HG02759 (cell line): ENCODE data around the gene ACTN2.
A peak's percentile ranks its signal among the peaks of the same experiment; 100 is the strongest.

Experiments used
- ATAC-seq: cut with Tn5 transposase; IDR thresholded peaks from one replicate; pipeline ENCODE4 v1.9.1; 2021; ENCODE audit warnings: mild to moderate bottlenecking, moderate library complexity; ENCODE audit not compliant: unreplicated experiment

Gene ACTN2

GRCh38 chr1:236765831-236766230 is 79.5 kb downstream of the ACTN2 start:
- ATAC-seq: no peak

- ATAC-seq: no peak
Observed at GRCh38 chr1:236766506-236766905, 80.2 kb downstream of the ACTN2 start.

DNA sequence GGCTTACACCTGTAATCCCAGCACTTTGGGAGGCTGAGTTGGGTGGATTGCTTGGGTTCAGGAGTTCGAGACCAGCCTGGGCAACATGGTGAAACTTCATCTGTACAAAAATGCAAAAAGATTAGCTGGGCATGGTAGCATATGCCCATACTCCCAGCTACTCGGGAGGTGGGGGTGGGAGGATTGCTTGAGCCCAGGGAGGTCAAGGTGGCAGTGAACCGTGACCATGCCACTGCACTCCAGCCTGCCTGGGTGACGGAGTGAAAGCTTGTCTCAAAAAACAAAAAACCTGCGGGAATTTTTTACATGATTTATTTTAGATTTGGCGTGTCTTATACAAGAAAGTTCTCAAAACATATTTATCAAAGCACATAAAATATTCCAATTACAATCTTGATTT is 81.0 kb downstream of the ACTN2 start:
- no peak for ATAC-seq

- ATAC-seq: no peak
Observed at GRCh38 chr1:236768601-236769000, 82.3 kb downstream of the ACTN2 start.

DNA sequence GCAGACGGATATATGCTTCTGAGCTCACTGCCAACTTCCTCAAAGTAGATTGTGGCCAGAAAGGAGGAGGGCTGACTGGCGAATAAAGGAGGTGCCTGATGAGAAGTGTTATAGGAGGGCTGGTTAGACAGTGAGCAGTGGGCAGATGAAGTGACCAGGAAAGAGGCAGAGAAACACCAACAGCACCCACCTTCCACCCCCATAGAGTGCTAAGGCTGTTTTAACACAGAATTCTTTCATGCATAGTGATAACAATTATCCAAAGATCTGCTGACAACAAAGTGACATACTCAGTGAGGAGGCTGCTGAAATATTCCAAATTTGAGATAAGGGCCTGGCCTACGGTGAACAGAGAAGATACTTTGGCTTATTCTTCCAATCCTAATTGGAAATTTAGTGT is 87.6 kb downstream of the ACTN2 start:
- ATAC-seq: no peak

DNA sequence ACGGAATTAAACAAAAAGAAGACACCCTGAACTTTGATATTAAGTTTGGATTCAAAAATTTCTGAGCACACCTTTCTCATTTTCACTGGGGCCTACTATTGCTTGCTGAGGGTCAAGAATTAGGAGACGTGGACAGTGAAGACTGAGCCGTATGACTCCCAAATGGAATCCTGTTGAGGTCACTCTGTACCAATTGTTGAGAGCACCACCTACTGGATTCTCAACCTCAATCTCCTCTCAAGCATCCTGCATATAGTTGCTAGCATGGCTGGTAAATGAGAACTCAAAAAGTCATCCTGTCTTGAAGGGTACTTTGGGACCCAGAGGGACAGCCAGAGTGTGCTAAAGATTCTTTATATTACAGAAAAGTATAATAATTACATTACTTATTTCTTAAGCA is 88.6 kb downstream of the ACTN2 start:
- no peak for ATAC-seq

DNA sequence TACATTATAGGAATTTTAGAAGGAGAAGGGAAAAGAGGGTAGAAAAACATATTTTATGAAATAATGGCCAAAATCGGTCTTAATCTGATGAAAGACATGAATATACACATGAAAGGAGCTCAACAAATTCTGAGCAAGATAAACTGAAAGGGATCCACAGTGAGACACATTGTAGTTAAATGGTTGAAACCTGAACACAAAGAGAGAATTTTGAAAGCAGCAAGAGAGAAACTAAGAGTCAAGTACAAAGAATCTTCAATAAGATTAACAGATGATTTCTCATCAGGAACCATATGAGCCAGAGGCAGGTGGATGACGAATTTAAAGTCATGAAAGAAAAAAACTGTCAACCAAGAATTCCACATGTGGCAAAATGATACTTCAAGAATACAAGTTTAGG is 93.0 kb downstream of the ACTN2 start:
- ATAC-seq: no peak

- ATAC-seq: no peak
Observed at GRCh38 chr1:236785477-236785876, 99.2 kb downstream of the ACTN2 start.

- no peak for ATAC-seq
Observed at GRCh38 chr1:236786453-236786852, 100.2 kb downstream of the ACTN2 start.

GRCh38 chr1:236794585-236795034 is 108.3 kb downstream of the ACTN2 start:
- ATAC-seq: no peak

GRCh38 chr1:236795035-236795756 is 108.9 kb downstream of the ACTN2 start, which contains the start of gene MTR:
TSS of gene MTR (plus strand) at chr1:236795292. CDS start at chr1:236795704, 412 bp downstream.
- ATAC-seq: peak; percentile 98

GRCh38 chr1:236795757-236796667 is 109.7 kb downstream of the ACTN2 start:
- ATAC-seq: peak; percentile 36

GRCh38 chr1:236799001-236799400 is 112.7 kb downstream of the ACTN2 start:
- no peak for ATAC-seq

DNA sequence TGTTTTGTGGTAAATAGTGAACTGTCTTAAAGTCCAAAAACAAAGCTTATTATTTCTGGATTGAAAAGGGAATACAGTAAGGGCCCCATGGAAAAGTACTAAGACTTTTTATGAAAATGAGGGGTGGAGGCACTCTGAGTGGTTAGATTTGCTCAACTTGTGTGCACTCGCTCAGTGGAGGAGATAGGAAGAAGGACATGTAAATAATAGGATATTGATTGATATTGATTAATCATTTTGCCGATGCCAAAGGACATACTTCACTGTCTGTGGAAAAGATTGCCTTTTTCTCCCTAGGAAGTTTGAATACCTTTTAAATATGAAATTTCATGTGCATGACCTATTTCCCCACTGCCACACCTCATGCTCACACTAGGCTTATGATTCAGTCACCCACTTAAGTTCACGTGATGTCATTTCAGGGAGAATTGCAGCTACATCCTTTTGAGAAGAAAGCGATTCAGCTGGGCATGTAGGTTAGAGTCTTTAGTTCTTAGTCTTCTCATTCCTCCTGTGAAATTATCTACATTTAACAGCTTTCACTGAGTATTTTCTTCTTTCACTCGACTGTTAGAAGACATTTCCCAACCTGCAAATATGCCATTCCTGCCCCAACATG is 113.8 kb downstream of the ACTN2 start:
- ATAC-seq: no peak

DNA sequence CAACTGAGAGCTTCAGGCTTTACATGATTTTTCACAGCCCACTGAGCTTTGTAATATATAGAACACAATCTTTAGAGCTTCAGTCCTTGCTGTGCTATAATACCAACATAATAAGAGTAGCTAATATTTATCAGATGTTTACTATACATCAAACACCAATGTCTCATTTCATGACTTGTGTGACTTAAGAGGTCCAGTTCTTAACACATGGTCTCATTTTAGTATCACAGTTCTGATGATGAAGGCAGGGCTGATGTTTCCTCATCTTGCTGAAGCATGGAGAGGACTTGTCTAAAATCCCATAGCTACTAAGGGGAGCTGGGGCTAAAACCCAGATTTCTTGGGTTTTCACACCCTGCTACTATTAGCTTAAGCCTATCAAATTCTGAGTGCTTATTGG is 114.3 kb downstream of the ACTN2 start:
- ATAC-seq: no peak

GRCh38 chr1:236802264-236802663 is 116.0 kb downstream of the ACTN2 start:
- no peak for ATAC-seq

DNA sequence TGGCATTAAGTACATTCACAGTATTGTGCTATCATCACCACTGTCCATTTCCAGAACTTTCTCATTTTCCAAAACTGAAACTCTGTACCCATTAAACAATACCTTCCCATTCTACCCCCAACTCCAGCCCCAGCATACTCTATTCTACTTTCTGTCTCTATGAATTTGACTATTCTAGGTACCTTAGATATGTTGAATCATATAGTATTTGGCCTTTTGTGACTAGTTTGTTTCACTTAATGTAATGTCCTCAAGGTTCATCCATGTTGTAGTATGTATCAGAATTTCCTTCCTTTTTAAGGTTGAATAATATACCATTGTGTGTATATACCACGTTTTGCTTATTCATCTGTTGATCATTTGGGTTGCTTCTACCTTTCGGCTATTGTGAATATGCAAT is 120.3 kb downstream of the ACTN2 start:
- no peak for ATAC-seq

GRCh38 chr1:236808005-236808404 is 121.7 kb downstream of the ACTN2 start:
- no peak for ATAC-seq

- ATAC-seq: no peak
Observed at GRCh38 chr1:236808564-236809130, 122.3 kb downstream of the ACTN2 start.

DNA sequence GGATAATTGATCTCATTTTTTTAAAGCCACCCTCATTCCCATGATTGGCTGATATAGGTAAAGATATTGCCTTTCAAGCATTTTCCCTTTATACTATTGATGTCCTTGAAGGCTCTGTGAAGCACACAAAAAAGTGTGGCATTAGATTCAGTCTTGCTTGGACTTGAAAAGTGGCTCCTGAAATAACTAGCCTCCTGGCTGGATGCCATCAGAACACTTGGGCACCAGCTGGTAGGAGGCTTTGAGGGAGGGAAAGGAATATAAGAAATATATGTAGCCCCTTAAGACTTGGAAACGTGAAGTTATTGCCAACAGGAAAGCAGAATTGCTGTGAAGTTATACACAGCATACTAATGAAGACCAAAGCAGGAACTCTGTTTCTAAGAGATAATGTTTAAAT is 122.8 kb downstream of the ACTN2 start:
- no peak for ATAC-seq

DNA sequence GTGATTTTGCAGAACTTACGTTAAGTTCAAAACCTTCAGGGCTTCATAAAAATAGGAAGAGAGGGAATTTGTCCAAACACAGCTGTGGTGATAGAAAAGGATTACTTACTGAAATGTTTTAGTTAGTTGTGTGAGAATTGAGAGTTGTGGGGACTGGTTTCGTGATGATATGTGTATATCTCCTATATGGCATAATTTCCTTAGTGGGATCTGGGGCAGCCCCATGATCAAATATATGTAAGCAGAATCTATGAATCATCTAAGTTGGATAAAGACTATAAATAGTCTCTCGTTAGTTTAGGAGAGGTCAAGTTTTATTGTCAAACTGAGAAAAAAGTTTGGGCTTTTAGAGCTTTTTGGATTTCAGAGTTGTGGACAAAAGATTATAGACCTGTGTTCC is 123.7 kb downstream of the ACTN2 start:
- no peak for ATAC-seq
